ENCODE data around the gene CPT1C. TPM values are rescaled to one million over a fixed set of nuclear protein-coding genes. Genes with fewer than 3 reads are reported as not detected.

CPT1C gene
- total RNA-seq, 1 donor from 2014 or later, result 133 TPM

- H3K36me3 Mint-ChIP-seq (ENCODE audit: unreplicated experiment), result no peaks in the 10 kb centered on the region
- H3K9me3 Mint-ChIP-seq (ENCODE audit: unreplicated experiment), result no peaks in the 10 kb centered on the region
- no peak for TF ChIP-seq CTCF (IDR thresholded peaks at IDR 0.05; ENCODE audit: partially characterized antibody, unreplicated experiment)
- no peak overlapping the region for H3K4me3 Mint-ChIP-seq (ENCODE audit: unreplicated experiment)
- peaks cover 7% of the 10 kb centered on the region for H3K27me3 Mint-ChIP-seq (ENCODE audit: unreplicated experiment)
- no peaks in the 10 kb centered on the region for H3K4me1 Mint-ChIP-seq (ENCODE audit: low read depth, unreplicated experiment)
- no peak for DNase-seq
- no peak overlapping the region for H3K27ac Mint-ChIP-seq (ENCODE audit: unreplicated experiment)
Measured at GRCh38 chr19:49701271-49701786, 10.4 kb downstream of the CPT1C start.

GRCh38 chr19:49704888-49705642, 14.1 kb downstream of the CPT1C start:
- TF ChIP-seq CTCF (IDR thresholded peaks at IDR 0.05; ENCODE audit: partially characterized antibody, unreplicated experiment), result no peak
- DNase-seq, result no peak
- Mint-ChIP-seq H3K36me3 (ENCODE audit: unreplicated experiment) (no peaks in the 10 kb centered on the region), H3K27ac (ENCODE audit: unreplicated experiment) (no peak overlapping the region), H3K27me3 (ENCODE audit: unreplicated experiment) (peaks cover 4% of the 10 kb centered on the region), H3K4me3 (ENCODE audit: unreplicated experiment) (no peak overlapping the region), H3K4me1 (ENCODE audit: low read depth, unreplicated experiment) (no peaks in the 10 kb centered on the region), H3K9me3 (ENCODE audit: unreplicated experiment) (peaks cover 1% of the 10 kb centered on the region)

GRCh38 chr19:49705919-49706318, 15.0 kb downstream of the CPT1C start:
- H3K36me3 Mint-ChIP-seq (ENCODE audit: unreplicated experiment), result no peaks in the 10 kb centered on the region
- peaks cover 1% of the 10 kb centered on the region for H3K9me3 Mint-ChIP-seq (ENCODE audit: unreplicated experiment)
- no peak overlapping the region for H3K27ac Mint-ChIP-seq (ENCODE audit: unreplicated experiment)
- peaks cover 4% of the 10 kb centered on the region for H3K27me3 Mint-ChIP-seq (ENCODE audit: unreplicated experiment)
- TF ChIP-seq CTCF (IDR thresholded peaks at IDR 0.05; ENCODE audit: partially characterized antibody, unreplicated experiment), result no peak
- H3K4me1 Mint-ChIP-seq (ENCODE audit: low read depth, unreplicated experiment), result no peaks in the 10 kb centered on the region
- no peak overlapping the region for H3K4me3 Mint-ChIP-seq (ENCODE audit: unreplicated experiment)
- no peak for DNase-seq

- no peaks in the 10 kb centered on the region for H3K4me1 Mint-ChIP-seq (ENCODE audit: low read depth, unreplicated experiment)
- TF ChIP-seq CTCF (IDR thresholded peaks at IDR 0.05; ENCODE audit: partially characterized antibody, unreplicated experiment), result no peak
- no peak overlapping the region for H3K4me3 Mint-ChIP-seq (ENCODE audit: unreplicated experiment)
- H3K27ac Mint-ChIP-seq (ENCODE audit: unreplicated experiment), result no peak overlapping the region
- H3K36me3 Mint-ChIP-seq (ENCODE audit: unreplicated experiment), result peaks cover 4% of the 10 kb centered on the region
- H3K27me3 Mint-ChIP-seq (ENCODE audit: unreplicated experiment), result peaks cover 7% of the 10 kb centered on the region
- H3K9me3 Mint-ChIP-seq (ENCODE audit: unreplicated experiment), result peaks cover 3% of the 10 kb centered on the region
- no peak for DNase-seq
Measured at GRCh38 chr19:49710372-49710951, 19.5 kb downstream of the CPT1C start.

- Mint-ChIP-seq H3K4me1 (ENCODE audit: low read depth, unreplicated experiment) (no peaks in the 10 kb centered on the region), H3K4me3 (ENCODE audit: unreplicated experiment) (no peak overlapping the region), H3K9me3 (ENCODE audit: unreplicated experiment) (peaks cover 2% of the 10 kb centered on the region), H3K27ac (ENCODE audit: unreplicated experiment) (no peak overlapping the region), H3K27me3 (ENCODE audit: unreplicated experiment) (peaks cover 4% of the 10 kb centered on the region), H3K36me3 (ENCODE audit: unreplicated experiment) (peaks cover 4% of the 10 kb centered on the region)
- peak; percentile 65 for DNase-seq
- TF ChIP-seq CTCF (IDR thresholded peaks at IDR 0.05; ENCODE audit: partially characterized antibody, unreplicated experiment), result no peak
Measured at GRCh38 chr19:49712397-49712859, 21.5 kb downstream of the CPT1C start.

All from glutamatergic neuron (in vitro differentiated cells).